Right lung (tissue), 5 donors: ENCODE data around the gene GALNT18. TPM values are rescaled to one million over a fixed set of nuclear protein-coding genes. Genes with fewer than 3 reads are reported as not detected.

Source experiments
- DNase-seq, 2 donors: peaks; one replicate each; pipeline ENCODE4 v3.0.0-alpha.2; 2013
- polyA plus RNA-seq, 5 donors: library from polyadenylated mRNA; unstranded; fragments of 120-200 nt; gene quantifications; one replicate each; pipeline versions ENCODE4 v1.2.1 to v1.2.3, GENCODE V29; 2013; ENCODE audit warnings: inconsistent platforms in 1 of 5, low replicate concordance in 1 of 5; ENCODE audit not compliant: insufficient read length in 5 of 5, insufficient read depth in 1 of 5

Gene GALNT18
- polyA plus RNA-seq, 5 donors = 18.0 to 26.8 (median 20.7) TPM

- no peak for DNase-seq
Measured at GRCh38 chr11:11411401-11411985, 210.3 kb downstream of the GALNT18 start.

- DNase-seq = no peak
Measured at GRCh38 chr11:11409901-11410300, 211.9 kb downstream of the GALNT18 start.

- DNase-seq = no peak
Measured at GRCh38 chr11:11409224-11409623, 212.6 kb downstream of the GALNT18 start.

DNA sequence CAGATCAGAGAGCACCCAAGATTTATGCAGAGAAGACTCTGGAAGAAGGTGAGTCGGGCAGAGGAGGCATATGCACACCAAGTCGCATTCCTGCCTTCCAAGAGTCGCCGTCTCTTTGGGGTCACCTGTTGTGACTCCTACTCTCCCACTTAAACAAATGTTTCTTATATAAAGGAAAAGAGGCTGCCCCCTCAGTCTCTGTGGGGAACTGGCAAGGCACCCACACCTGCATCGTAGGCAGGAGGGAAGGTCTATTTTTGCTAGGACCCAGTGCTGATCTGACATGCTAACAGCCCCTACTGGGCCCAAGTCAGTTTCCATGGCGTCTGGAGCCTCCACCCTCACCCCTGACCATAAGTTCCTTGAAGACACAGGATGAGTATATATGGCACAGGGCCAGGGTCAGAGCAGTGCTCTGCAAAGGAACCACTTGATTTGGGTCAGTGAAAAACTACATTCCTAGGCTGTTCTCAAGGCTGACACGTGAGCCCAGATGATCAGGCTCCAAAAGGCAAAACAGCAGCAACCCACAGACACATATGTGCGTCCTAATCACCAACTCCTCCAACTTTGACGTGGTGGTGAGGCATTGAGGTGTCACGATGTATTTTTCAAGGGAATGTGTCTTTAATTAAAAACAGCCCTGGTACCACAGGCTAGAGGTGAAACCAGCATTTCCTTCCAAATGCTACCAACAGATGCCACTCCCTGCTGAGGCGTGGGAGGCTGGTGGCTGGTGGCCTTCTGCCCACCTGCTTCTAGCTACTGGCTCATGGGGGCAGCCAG, 213.2 kb downstream of the GALNT18 start:
- no peak for DNase-seq

- DNase-seq = no peak
Measured at GRCh38 chr11:11407763-11408084, 214.1 kb downstream of the GALNT18 start.

- peak; percentile 48 to 56 for DNase-seq
Measured at GRCh38 chr11:11407065-11407762, 214.6 kb downstream of the GALNT18 start.

DNA sequence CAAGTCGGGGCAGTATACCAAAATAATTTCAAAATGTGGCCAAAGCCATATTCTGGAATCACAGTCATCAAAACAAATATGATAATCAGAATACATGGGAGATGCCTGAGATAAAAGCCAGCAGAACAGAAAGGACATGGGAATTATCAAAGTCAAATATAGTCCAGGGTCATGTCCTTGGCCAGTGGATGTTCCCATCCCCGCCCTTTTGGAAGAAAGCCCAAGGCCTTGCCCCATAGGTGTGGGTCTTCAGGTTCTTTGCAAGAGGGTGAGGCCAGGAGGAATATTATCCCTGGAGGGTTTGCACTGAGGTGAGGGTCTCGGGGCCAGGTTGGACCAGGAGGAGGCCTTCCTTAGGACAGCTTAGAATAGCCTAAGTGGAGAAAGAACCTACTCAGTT, 215.2 kb downstream of the GALNT18 start:
- no peak for DNase-seq

GRCh38 chr11:11403763-11404725, 217.8 kb downstream of the GALNT18 start:
- peak in 1 of 2 donors; percentile 32 for DNase-seq

GRCh38 chr11:11401960-11402535, 219.8 kb downstream of the GALNT18 start:
- DNase-seq = no peak

- no peak for DNase-seq
Measured at GRCh38 chr11:11400635-11401232, 221.1 kb downstream of the GALNT18 start.

GRCh38 chr11:11400121-11400520, 221.7 kb downstream of the GALNT18 start:
- DNase-seq = no peak

- no peak for DNase-seq
Measured at GRCh38 chr11:11397781-11398180, 224.0 kb downstream of the GALNT18 start.

- DNase-seq = no peak
Measured at GRCh38 chr11:11397036-11397415, 224.8 kb downstream of the GALNT18 start.

DNA sequence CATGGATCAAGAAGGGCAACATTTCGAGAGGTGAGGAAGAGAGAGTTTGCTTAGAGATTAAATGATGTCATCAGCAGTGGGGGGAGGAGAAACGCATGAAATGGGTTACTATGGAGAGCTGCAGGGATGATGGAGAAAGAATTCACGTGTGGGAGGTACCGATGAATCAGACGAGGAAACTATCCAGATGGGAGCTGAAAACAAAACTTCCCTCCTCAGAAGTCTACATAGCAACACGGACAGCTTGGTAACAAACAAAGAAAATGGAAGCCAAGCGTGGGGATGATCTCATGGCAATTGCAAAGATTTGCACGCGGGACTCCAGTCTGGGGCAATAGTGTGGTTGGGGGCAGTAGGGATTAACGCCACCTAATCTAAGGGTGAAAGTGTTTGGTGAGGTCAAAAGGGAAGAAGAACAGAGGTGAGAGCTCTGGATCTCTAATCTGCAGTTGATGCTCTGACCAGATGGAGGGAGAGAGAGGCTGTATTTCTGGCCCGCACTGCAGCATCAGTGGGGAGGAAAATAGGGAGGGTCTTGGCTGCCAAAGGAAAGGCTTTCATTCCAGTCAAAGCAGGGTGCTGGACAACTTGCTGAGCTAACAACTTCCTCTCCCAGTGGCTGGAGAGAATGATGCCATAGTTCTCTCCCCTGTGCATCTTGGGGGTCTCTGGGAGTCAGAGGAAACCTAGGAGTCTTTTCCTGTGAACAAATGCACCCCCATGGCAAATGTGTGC, 225.3 kb downstream of the GALNT18 start:
- no peak for DNase-seq

DNA sequence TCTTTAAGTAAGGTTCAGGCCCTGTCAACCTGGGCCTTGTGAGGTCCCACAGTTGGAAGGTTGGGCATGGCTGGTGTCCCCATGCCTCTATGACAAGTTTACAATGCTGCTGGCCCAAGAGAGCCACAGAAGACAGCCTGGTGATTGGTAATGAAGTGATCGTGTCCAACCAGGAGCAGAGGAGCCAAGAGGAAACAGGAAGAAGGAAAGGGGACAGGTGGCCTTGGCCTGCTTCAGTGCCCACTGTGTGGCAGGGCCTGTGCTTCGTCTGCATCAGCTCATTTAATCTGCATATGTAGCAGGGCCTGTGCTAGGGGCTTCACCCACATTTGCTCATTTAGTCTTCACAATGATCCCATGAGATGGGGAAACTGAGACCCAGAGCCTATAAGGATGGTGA, 226.7 kb downstream of the GALNT18 start:
- DNase-seq = no peak

DNA sequence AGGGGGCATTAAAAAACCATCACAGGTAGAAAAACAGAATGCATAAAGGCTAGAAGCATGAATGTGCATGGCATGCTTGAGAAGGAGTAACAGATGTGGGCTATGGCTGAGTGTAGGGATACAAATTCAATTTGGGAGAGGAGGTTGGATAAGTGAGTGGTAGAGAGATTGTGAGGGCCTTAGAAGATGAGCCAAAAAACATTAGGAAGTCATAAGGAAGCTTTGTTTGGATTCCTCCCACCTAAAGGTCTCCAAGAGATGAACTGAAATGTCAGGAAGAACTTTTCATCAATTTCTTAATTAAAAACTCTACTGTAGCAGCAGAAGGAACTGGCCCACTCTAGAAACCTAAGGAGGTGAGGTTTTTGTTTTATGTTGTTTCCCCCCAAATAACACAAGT, 227.6 kb downstream of the GALNT18 start:
- no peak for DNase-seq

GRCh38 chr11:11391796-11392463, 229.9 kb downstream of the GALNT18 start:
- no peak for DNase-seq

DNA sequence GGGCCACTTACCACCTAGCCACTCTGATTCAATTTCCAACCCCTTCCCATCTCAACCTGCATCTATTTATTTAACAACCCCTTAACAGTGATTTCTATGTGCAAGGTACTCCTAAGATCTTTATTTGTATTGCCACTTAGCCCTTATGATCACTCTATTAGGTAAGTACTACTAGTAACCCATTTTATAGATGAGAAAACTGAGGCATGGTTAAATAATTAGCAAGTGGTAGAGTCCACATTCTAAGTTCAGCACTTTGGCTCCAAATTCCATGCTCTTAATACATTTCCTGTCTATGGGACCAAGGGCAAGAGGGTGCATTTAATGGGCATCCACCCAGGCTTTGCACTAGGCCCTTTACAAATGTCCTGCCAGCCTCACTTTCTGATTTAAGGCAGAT, 230.6 kb downstream of the GALNT18 start:
- DNase-seq = no peak

DNA sequence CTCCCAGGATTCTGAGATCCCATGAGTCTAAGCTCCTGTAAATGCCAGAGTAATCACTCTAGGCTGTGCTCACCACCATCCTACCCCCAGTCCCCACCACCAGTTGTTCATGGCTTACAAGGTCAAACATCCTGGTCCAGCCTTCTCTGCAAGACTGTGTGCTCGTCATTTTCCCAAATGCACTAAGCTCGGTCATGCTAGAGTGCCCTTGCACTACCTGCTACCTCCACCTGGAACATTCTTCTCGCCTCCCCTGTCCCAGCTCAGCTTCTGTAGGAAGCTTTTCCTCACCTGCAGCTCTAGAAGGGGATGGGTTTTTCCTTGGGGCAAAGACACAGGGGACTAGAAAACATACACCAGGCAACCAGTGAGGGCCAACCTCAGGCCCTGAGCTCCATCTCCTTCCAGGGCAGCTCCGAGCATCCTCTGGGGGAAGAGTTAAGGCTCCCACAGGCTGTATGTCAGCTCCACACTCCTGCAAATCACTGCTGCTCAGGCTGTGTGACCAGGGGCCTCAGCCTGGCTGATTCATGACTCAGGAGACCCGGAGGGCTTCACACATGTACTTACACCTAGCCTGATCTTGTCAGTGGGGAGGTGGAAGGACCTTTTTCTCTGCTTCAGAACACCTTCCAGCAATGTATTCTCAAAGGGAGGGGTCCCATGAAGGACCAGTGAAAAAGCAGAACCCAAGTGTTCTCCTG, 231.6 kb downstream of the GALNT18 start:
- DNase-seq = no peak
